Body of pancreas (tissue), 4 donors: ENCODE results near the gene UBQLN4. TPM values are rescaled to one million over a fixed set of nuclear protein-coding genes. Genes with fewer than 3 reads are reported as not detected.

ENCODE experiments used
- ATAC-seq: fragments of 150-250 bp; one replicate; pipeline ENCODE4 v1.9.1; 2016
- DNase-seq, 4 donors: peaks; one replicate each; pipeline ENCODE4 v3.0.0-alpha.2; 2019
- H3K27ac ChIP-seq, 4 donors: fragments of 200-600 bp; sonication (generic); 1 replicate in 3 of 4; 2 replicates in 1 of 4; pipeline versions ENCODE4 v1.5.1 to v1.6.1; 2016 to 2019; ENCODE audit warnings: mild to moderate bottlenecking in 1 of 4, mixed read lengths in 1 of 4, moderate library complexity in 1 of 4
- H3K27me3 ChIP-seq, 2 donors: fragments of 200-600 bp; sonication (generic); one replicate each; pipeline ENCODE4 v1.6.0; 2016; ENCODE audit warnings: mild to moderate bottlenecking in 1 of 2
- H3K36me3 ChIP-seq, 2 donors: fragments of 200-600 bp; sonication (generic); replicated peaks in 1 of 2; 2 replicates each; pipeline ENCODE4 v1.5.1; 2016; ENCODE audit warnings: low read depth in 2 of 2; ENCODE audit not compliant: insufficient read depth in 1 of 2
- H3K4me1 ChIP-seq: fragments of 200-600 bp; sonication (generic); one replicate; pipeline ENCODE4 v1.6.0; 2016
- H3K4me3 ChIP-seq, 2 donors: fragments of 200-600 bp; sonication (generic); 1 replicate in 1 of 2; 2 replicates in 1 of 2; pipeline ENCODE4 v1.5.1; 2016 to 2019
- H3K9me3 ChIP-seq, 3 donors: fragments of 200-600 bp; sonication (generic); 1 replicate in 2 of 3; 2 replicates in 1 of 3; pipeline ENCODE4 v1.5.1; 2016
- POLR2A ChIP-seq, 3 donors: fragments of 450-650 bp; IDR thresholded peaks; one replicate each; pipeline ENCODE4 v1.6.1; 2016; ENCODE audit warnings: antibody characterized with exemption in 3 of 3, mild to moderate bottlenecking in 2 of 3
- WGBS, 2 donors: methylation state at CpG; one replicate each; pipeline ENCODE4 v1.1.5; 2017; 5-methylcytosine and 5-hydroxymethylcytosine counted together
- intact Hi-C: fragments of 100-400 bp; cut with DNase I; formaldehyde crosslinking; loops from one replicate; pipeline ENCODE4 v1.15.1; 2023
- total RNA-seq, 2 donors: library from RNA; depleted of rRNA; stranded (reverse); fragments of >200 nt; gene quantifications; one replicate each; pipeline ENCODE4 v1.1.0, GENCODE V29; 2016
- TF ChIP-seq, protein P1 (sequence below), 7 experiments: fragments of 450-650 bp in 4 of 7; fragments of 200-600 bp in 3 of 7; sonication (generic) in 3 of 7; IDR thresholded peaks; one replicate each; pipeline ENCODE4 v1.5.1; 2016 to 2019; ENCODE audit warnings: antibody characterized with exemption in 7 of 7

The UBQLN4 gene
- total RNA-seq, 2 donors from 2014 or later = 16.5 to 16.9 TPM

DNA sequence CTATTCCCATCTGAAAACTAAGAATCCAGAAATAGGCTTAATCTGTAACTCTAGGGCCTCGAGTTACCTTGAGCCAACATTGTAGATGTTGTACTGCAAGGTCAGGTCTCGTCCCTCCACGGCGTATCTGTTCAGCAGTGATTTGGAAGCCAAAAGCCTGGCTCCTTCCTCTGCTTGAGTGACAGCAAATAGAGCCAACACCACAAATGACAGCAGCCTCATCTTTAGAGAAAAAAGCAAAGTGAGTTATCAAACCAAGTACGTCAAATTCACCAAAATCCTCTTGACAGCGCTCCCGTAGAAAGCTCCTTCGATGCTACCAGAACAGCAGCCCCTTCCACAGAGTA, 33.7 kb downstream of the UBQLN4 start:
- peak overlapping the region in 3 of 4 donors; percentile 59 to 86 (median 76) for H3K27ac ChIP-seq
- H3K4me1 ChIP-seq = peaks cover 18% of the 10 kb centered on the region
- H3K36me3 ChIP-seq = peaks cover 0 to 13% of the 10 kb centered on the region in 2 donors
- H3K27me3 ChIP-seq = no peaks in the 10 kb centered on the region
- no peak for TF ChIP-seq POLR2A (IDR thresholded peaks at IDR 0.05)
- TF ChIP-seq, protein P1, sequence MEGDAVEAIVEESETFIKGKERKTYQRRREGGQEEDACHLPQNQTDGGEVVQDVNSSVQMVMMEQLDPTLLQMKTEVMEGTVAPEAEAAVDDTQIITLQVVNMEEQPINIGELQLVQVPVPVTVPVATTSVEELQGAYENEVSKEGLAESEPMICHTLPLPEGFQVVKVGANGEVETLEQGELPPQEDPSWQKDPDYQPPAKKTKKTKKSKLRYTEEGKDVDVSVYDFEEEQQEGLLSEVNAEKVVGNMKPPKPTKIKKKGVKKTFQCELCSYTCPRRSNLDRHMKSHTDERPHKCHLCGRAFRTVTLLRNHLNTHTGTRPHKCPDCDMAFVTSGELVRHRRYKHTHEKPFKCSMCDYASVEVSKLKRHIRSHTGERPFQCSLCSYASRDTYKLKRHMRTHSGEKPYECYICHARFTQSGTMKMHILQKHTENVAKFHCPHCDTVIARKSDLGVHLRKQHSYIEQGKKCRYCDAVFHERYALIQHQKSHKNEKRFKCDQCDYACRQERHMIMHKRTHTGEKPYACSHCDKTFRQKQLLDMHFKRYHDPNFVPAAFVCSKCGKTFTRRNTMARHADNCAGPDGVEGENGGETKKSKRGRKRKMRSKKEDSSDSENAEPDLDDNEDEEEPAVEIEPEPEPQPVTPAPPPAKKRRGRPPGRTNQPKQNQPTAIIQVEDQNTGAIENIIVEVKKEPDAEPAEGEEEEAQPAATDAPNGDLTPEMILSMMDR (IDR thresholded peaks at IDR 0.05) = no peak
- H3K9me3 ChIP-seq = no peaks in the 10 kb centered on the region
- ATAC-seq = no peak
- 7 to 43% methylated on average over 7 to 8 of the region's 8 CpGs for WGBS, 2 donors
- DNase-seq = no peak
- intact Hi-C loops = no loop called here
- peak overlapping the region; percentile 81 to 85 for H3K4me3 ChIP-seq

DNA sequence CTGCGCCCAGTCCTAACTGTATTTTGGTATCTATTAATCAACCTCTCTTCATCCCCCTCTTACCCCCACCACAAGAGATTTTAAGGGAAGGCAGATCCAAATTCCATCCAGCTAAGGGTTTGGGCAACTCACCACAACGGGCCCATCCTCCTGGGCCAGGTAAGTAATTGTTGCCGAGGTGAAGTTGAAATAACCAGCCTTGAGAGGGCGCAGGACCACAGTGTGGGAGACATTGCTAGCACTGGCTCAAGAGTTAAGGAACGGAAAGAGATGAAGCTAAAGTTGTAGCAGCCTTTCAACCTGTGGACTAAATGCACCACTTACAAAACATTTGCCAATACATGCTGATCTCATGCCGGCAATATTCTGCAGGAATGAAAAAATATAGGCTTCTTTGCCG, 38.8 kb downstream of the UBQLN4 start:
- Histone ChIP-seq H3K4me1 (peaks cover 14% of the 10 kb centered on the region), H3K27me3 (no peaks in the 10 kb centered on the region), H3K36me3 (peaks cover 0 to 36% of the 10 kb centered on the region in 2 donors), H3K9me3 (no peaks in the 10 kb centered on the region), H3K4me3 (no peak overlapping the region), H3K27ac (no peak overlapping the region)
- TF ChIP-seq, protein P1 (IDR thresholded peaks at IDR 0.05) = no peak
- TF ChIP-seq POLR2A (IDR thresholded peaks at IDR 0.05) = no peak
- 85 to 86% methylated on average over 7 of the region's 7 CpGs for WGBS, 2 donors
- DNase-seq (no peak), ATAC-seq (no peak)
- intact Hi-C loops = no loop called here

DNA sequence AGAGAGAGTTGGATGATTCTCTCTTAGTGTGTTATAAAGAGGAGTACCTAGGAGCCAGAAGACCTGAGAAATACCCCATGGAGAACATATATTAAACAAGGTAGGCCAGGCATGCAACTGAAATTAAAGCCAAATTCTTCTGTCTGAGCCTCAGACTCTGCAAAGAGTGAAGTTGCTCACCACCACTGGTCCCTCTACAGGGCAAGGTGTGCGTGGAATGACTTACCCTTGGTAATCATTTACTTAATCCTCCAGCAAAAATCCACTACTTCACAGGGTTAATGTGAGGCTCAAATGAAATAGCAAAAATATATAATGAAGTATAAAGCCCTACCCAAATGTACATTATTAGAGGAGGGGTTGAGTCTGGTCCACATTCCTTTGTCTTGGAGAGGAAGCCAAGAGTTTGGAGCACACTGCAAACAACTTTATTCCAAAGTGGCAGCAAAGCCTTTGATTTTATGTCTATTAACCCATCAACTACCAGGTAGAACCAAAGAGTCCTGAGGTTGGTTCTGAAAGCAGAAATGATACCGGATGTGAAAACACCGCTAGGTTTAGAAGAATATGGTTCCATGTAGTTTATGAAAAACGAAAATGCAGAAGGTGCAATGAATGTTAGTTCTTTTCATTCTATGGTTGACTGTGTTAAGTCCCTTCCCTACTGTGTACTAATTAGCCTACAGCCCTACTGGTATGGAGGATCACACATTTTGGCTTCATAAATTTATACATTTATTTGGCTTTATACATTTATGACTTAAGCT, 41.4 kb downstream of the UBQLN4 start:
- WGBS, 2 donors = 82 to 84% methylated on average over 4 of the region's 4 CpGs
- Histone ChIP-seq H3K27me3 (no peaks in the 10 kb centered on the region), H3K4me1 (no peaks in the 10 kb centered on the region), H3K9me3 (no peaks in the 10 kb centered on the region), H3K36me3 (peaks cover 0 to 33% of the 10 kb centered on the region in 2 donors), H3K4me3 (no peak overlapping the region), H3K27ac (no peak overlapping the region)
- ATAC-seq (no peak), DNase-seq (no peak)
- no peak for TF ChIP-seq POLR2A (IDR thresholded peaks at IDR 0.05)
- TF ChIP-seq, protein P1 (IDR thresholded peaks at IDR 0.05) = no peak
- intact Hi-C loops = no loop called here

DNA sequence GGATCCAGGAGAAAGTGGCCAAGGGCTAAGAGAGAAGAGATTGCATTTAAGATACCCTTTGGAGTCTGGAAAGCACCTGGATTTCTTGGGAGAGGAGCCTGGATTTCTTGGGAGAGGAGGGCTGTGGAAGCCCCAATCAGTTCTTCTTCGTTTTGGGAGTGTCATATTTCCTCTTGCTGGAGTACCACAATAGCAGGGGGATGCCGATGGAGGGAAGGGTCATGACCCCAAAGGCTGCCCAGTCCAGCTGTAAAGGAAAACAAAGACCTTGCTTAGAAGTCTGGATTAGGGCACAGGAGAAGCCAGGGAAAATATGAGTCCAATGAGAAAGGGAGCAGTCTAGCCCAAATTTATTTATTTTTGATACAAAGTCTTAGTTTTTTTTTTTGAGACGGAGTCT, 44.2 kb downstream of the UBQLN4 start:
- no peak overlapping the region for H3K27ac ChIP-seq
- DNase-seq = no peak
- intact Hi-C loops = no loop called here
- no peaks in the 10 kb centered on the region for H3K9me3 ChIP-seq
- ATAC-seq = no peak
- 62 to 65% methylated on average over 3 of the region's 3 CpGs for WGBS, 2 donors
- TF ChIP-seq, protein P1 (IDR thresholded peaks at IDR 0.05) = no peak
- no peak for TF ChIP-seq POLR2A (IDR thresholded peaks at IDR 0.05)
- H3K4me1 ChIP-seq = no peaks in the 10 kb centered on the region
- H3K4me3 ChIP-seq = no peak overlapping the region
- H3K27me3 ChIP-seq = no peaks in the 10 kb centered on the region
- peaks cover 0 to 24% of the 10 kb centered on the region in 2 donors for H3K36me3 ChIP-seq
